Head of caudate nucleus (tissue), 42 donors: ENCODE measurements around the gene CFAP65.

Experiments
- DNase-seq, 42 donors: peaks; one replicate each; pipeline versions ENCODE4 v3.0.0 to v3.0.0-alpha.2; 2020 to 2021; ENCODE audit warnings: mixed read lengths in 7 of 42
- intact Hi-C: fragments of 100-400 bp; cut with DNase I; formaldehyde crosslinking; loops from one replicate; pipeline ENCODE4 v1.15.0; 2022

Gene CFAP65

GRCh38 chr2:219022616-219023015, 18.7 kb downstream of the CFAP65 start:
- intact Hi-C loops: no loop called here
- no peak for DNase-seq

GRCh38 chr2:219022041-219022440, 19.3 kb downstream of the CFAP65 start:
- DNase-seq: no peak
- intact Hi-C loops: no loop called here

GRCh38 chr2:219021591-219021990, 19.7 kb downstream of the CFAP65 start:
- intact Hi-C loops: no loop called here

GRCh38 chr2:219020604-219021365, 20.5 kb downstream of the CFAP65 start:
- intact Hi-C loops: no loop called here
- no peak for DNase-seq

More at GRCh38 chr2:219021591-219021990, 19.7 kb downstream of the CFAP65 start:
- no peak for DNase-seq

GRCh38 chr2:219019436-219019835, 21.9 kb downstream of the CFAP65 start:
- DNase-seq: no peak
- intact Hi-C loops: no loop called here

- intact Hi-C loops: no loop called here
- no peak for DNase-seq
These were observed 22.6 kb downstream of the CFAP65 start for GRCh38 chr2:219018726-219019125.

- DNase-seq: no peak
- intact Hi-C loops: no loop called here
These were observed 23.0 kb downstream of the CFAP65 start for GRCh38 chr2:219018286-219018685.

- intact Hi-C loops: no loop called here
- DNase-seq: peak in 36 of 42 donors; percentile 18 to 88 (median 60)
These were observed 23.9 kb downstream of the CFAP65 start for GRCh38 chr2:219017201-219017931.

GRCh38 chr2:219016721-219017120, 24.6 kb downstream of the CFAP65 start:
- DNase-seq: no peak
- intact Hi-C loops: no loop called here

GRCh38 chr2:219010873-219011272, 30.4 kb downstream of the CFAP65 start:
- intact Hi-C loops: no loop called here
- no peak for DNase-seq

GRCh38 chr2:219010162-219010756, 31.1 kb downstream of the CFAP65 start:
- DNase-seq: peak in 18 of 42 donors; percentile 11 to 70 (median 41)
- intact Hi-C loops: no loop called here

GRCh38 chr2:219009294-219009693, 32.0 kb downstream of the CFAP65 start:
- no peak for DNase-seq
- intact Hi-C loops: no loop called here

- intact Hi-C loops: no loop called here
- no peak for DNase-seq
These were observed 37.3 kb downstream of the CFAP65 start for GRCh38 chr2:219003979-219004378.

- intact Hi-C loops: no loop called here
These were observed 38.1 kb downstream of the CFAP65 start for GRCh38 chr2:219003267-219003634.

GRCh38 chr2:219002395-219003266, 38.7 kb downstream of the CFAP65 start:
- DNase-seq: peak in 14 of 42 donors; percentile 24 to 72 (median 46)

More at GRCh38 chr2:219003267-219003634, 38.1 kb downstream of the CFAP65 start:
- no peak for DNase-seq

GRCh38 chr2:219001577-219002394, 39.5 kb downstream of the CFAP65 start:
- intact Hi-C loops: no loop called here
- no peak for DNase-seq

More at GRCh38 chr2:219002395-219003266, 38.7 kb downstream of the CFAP65 start:
- intact Hi-C loops: no loop called here

GRCh38 chr2:219001100-219001576, 40.2 kb downstream of the CFAP65 start:
- no peak for DNase-seq
- intact Hi-C loops: no loop called here

- intact Hi-C loops: no loop called here
- DNase-seq: no peak
These were observed 40.8 kb downstream of the CFAP65 start for GRCh38 chr2:219000569-219000960.
